C4-2B (cell line): ENCODE results near the gene PRKG2.
A peak's percentile ranks its signal among the peaks of the same experiment; 100 is the strongest.

Experiments used
- H3K27ac ChIP-seq: fragments of 450-650 bp; 2 replicates; pipeline ENCODE4 v1.5.1; 2017
- ZFX ChIP-seq: fragments of 450-650 bp; IDR thresholded peaks from 2 replicates; pipeline ENCODE4 v1.6.1; 2017
- TF ChIP-seq, protein P1 (sequence below): fragments of 450-650 bp; conservative IDR thresholded peaks from 2 replicates; pipeline ENCODE4 v1.5.1; 2017; ENCODE audit warnings: mild to moderate bottlenecking

The PRKG2 gene, protein sequence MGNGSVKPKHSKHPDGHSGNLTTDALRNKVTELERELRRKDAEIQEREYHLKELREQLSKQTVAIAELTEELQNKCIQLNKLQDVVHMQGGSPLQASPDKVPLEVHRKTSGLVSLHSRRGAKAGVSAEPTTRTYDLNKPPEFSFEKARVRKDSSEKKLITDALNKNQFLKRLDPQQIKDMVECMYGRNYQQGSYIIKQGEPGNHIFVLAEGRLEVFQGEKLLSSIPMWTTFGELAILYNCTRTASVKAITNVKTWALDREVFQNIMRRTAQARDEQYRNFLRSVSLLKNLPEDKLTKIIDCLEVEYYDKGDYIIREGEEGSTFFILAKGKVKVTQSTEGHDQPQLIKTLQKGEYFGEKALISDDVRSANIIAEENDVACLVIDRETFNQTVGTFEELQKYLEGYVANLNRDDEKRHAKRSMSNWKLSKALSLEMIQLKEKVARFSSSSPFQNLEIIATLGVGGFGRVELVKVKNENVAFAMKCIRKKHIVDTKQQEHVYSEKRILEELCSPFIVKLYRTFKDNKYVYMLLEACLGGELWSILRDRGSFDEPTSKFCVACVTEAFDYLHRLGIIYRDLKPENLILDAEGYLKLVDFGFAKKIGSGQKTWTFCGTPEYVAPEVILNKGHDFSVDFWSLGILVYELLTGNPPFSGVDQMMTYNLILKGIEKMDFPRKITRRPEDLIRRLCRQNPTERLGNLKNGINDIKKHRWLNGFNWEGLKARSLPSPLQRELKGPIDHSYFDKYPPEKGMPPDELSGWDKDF

DNA sequence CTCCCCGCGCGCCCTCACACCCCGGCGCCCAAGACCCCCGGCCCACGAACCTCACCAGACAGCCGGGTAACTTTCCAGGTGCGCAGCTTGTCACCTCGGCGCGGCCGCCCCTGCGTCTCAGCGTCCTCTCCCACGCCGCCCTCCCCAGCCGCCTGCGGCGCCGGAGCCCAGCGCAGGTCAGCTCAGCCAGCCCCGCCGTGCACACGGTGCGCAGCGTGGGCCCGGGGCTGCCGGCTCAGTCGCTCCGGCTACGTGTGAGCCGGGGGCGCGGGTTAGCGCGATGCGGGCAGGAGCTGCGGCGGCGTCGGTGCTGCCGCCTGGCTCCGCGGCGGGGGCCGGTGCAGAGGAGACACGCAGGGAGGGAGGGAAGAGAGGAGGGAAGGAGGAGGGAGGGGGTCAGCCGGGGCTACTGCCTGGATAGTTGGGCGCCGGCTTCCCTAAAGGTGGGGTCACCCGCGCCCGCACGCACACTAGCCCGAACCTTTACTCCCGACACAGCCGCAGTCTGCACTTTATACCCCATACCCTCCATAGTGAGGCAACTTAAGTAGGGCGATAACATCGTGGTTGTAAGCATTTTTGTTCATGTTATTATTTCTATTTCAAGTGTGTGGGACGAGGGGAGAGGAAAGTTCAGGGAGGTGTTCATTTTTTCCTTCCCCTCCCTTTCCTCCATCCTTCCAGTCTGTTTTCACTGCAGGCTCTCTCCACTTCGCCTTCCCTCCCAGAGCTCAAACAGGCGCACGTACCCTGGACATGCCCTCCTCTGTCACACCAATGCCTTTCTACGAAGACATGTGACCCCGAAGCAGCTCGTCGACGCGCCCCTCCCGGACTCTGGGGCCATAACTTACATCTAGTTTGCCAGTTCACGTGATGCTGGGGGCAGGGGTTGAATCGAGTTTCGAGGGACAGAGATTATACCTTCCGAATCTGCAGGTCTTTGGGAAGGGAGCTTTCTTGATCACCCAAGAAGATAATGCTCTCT lies at the start of gene PRKG2:
TSS of gene PRKG2 (minus strand) at position 342 of the 988 bp plus-strand sequence. CDS start 10,175 bp downstream, outside the sequence.
- no peak for TF ChIP-seq ZFX
- TF ChIP-seq, protein P1, sequence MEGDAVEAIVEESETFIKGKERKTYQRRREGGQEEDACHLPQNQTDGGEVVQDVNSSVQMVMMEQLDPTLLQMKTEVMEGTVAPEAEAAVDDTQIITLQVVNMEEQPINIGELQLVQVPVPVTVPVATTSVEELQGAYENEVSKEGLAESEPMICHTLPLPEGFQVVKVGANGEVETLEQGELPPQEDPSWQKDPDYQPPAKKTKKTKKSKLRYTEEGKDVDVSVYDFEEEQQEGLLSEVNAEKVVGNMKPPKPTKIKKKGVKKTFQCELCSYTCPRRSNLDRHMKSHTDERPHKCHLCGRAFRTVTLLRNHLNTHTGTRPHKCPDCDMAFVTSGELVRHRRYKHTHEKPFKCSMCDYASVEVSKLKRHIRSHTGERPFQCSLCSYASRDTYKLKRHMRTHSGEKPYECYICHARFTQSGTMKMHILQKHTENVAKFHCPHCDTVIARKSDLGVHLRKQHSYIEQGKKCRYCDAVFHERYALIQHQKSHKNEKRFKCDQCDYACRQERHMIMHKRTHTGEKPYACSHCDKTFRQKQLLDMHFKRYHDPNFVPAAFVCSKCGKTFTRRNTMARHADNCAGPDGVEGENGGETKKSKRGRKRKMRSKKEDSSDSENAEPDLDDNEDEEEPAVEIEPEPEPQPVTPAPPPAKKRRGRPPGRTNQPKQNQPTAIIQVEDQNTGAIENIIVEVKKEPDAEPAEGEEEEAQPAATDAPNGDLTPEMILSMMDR, result no peak
- no peak within 1 kb of the TSS for H3K27ac ChIP-seq

DNA sequence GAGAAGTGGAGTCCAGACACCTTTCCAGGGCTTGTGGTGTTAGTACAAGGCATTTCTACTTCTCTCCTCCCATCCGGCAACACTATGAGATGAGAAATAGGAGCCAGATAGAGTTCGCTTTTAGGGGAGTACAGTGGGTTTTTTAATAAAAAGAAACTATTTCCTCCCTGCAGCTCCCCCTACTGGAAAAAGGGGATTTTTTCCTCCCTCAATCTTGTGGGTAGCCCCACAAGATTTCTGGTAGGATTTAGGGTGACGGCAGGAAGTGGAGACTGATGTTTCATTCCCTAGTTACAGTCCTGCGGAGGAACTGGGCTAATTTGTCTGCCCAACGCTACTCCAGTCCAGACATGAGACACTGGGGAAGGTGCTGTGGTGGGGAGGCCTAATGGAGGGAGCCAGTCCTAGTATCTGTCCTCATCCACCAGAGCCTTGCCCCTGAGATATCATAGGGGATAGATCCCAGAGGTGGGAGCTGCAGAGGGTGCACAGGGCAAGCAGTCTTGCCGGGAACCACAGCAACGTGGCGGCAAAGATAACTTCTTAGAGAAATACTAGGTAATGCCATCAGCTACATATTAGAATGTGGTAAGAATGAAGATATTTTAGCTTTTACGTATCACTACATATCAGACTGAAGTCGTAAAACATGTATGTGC lies 45.5 kb upstream of the PRKG2 start:
- H3K27ac ChIP-seq, result no peak overlapping the region
- no peak for TF ChIP-seq ZFX
- TF ChIP-seq, protein P1, result peak; percentile 67

DNA sequence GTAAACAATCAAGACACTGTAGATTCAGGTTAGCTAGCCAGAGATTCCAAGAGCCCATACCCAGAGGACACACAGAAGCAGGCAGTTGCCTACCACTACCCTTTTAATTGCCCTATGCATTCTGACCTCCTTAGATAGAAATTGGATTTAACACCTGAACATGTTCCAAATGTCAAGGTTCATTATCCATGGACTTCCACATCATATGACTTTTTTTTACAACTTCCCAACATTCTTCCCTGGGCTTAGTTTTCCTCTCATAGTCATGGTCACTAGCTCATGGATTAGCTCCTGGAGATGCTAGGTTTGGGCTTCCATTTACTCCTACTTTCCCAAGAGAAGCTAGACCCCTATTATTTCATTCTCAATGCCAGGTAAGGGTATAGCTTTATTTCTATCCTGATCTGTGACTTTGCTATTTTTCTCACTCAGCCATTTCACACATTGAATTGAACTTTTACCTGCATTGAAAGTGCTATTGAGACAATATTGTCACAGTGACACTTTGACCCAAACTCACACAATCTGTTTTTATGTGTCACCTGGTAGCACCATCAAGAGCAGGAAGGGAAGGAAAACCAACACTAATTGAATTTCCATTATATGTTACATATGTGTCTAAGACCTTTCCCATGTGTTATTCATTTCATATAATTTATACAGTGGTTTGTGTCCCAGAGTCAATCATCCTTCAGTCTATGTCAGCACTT lies 44.0 kb upstream of the PRKG2 start:
- no peak for TF ChIP-seq ZFX
- TF ChIP-seq, protein P1, result no peak
- no peak overlapping the region for H3K27ac ChIP-seq

DNA sequence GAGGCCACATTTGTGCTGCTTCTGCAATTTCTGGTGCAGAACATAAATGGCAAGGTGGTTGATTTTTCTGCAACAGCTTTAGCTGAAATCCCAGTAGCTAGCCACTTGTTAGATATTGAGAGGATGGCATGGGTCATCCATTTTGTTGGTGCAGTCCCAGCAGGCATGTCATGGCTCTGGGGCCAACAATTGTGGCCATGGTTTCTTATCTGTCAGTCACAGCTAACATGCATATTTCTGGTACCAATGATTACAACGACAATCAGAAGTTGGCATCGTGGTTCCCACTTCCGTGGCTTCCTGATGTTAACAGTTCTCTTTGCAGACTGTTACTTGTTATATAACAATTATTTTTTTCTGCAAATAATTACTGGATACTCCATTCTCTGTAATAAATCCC lies 42.8 kb upstream of the PRKG2 start:
- no peak overlapping the region for H3K27ac ChIP-seq
- no peak for TF ChIP-seq ZFX
- TF ChIP-seq, protein P1, result no peak

DNA sequence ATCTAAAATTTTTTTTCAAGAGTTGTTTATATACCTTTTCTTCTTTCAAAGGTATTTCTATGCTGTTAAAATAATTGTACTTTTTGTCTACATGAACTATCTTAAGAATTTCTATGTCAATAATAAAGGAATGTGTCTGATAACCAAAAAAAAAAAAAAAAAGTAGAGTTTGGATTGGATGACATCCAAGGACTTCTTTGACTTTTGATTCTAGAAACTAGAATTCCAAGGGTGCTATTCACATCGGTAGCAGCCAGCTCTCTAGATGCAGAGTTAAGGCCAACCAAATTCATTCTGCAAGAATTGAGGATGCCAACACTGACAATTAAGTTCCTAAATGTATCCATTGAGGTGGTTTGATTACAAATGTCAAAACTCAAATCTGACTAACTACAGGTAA lies 42.0 kb upstream of the PRKG2 start:
- no peak overlapping the region for H3K27ac ChIP-seq
- TF ChIP-seq ZFX, result no peak
- TF ChIP-seq, protein P1, result no peak
